Measurements from ENCODE around the gene CLIP3.
"Not testable (repeated sequence)": the region's sequence is repeated elsewhere in the genome, so short reads cannot be mapped to it uniquely, and the experiment has no call there.

The CLIP3 gene

GRCh38 chr19:36046443-36047050 lies 13.9 kb upstream of the CLIP3 start:
- no peak for DNase-seq (ENCODE audit: low spot score)

GRCh38 chr19:36043952-36044351 lies 11.3 kb upstream of the CLIP3 start:
- no peak for DNase-seq (ENCODE audit: low spot score)

DNA sequence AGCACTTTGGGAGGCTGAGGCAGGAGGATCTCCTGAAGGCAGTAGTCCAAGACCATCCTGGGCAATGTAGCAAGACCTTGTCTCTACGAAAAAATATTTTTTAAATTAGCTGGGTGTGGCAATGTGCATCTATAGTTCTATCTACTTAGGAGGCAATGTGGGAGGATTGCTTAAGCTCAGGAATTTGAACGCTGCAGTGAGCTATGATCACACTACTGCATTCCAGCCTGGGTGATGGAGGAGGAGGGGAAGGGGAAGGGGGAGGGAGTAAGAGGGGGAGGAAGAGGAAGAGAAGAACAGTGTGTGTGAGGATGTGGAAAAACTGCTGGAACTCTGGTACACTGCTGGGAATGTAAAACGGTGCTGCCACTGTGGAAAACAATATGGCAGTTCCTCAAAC lies 9.2 kb upstream of the CLIP3 start:
- DNase-seq (ENCODE audit: low spot score) = no peak

GRCh38 chr19:36041092-36041491 lies 8.4 kb upstream of the CLIP3 start:
- not testable (repeated sequence) for DNase-seq (ENCODE audit: low spot score)

GRCh38 chr19:36040495-36040894 lies 7.8 kb upstream of the CLIP3 start:
- DNase-seq (ENCODE audit: low spot score) = no peak

GRCh38 chr19:36031308-36031707 lies 1.4 kb downstream of the CLIP3 start:
- no peak for DNase-seq (ENCODE audit: low spot score)

DNA sequence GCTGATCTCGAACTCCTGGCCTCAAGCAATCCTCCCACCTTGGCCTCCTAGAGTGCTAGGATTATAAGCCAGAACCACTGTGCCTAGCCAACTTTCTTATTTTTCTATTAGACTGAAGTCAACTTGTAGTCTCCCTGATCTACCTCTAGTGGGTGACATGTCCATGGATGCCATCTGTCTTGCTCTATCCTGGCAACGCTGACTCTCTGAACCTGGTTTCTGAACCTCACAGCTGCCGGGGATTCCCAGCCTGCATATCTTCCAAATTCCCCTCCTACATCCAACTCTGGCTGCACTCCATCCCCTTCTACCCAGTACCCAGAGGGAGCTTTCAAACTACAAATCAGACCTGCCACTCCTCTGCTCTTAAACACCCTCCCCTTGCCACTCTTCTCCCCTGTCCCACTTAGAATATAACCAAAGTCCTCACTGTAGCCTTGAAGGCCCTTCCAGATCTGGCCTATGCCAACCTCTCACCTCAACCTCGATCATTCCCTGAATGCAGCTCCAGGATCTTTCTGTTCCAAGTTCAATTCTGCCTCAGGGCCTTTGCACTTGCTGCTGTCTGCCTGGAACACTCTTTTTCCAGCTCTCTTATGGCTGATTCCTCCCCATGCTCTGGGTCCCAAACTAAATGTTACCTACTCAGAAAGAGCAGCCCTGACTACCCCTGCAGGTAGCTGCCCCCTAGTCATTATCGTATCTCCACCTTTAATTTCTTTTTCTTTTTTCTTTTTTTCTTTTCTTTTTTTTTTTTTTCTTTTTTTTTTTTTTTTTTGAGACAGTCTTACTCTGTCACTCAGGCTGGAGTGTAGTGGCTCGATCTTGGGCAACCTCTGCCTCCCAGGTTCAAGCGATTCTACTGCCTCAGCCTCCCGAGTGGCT lies 2.2 kb downstream of the CLIP3 start:
- DNase-seq (ENCODE audit: low spot score) = no peak

DNA sequence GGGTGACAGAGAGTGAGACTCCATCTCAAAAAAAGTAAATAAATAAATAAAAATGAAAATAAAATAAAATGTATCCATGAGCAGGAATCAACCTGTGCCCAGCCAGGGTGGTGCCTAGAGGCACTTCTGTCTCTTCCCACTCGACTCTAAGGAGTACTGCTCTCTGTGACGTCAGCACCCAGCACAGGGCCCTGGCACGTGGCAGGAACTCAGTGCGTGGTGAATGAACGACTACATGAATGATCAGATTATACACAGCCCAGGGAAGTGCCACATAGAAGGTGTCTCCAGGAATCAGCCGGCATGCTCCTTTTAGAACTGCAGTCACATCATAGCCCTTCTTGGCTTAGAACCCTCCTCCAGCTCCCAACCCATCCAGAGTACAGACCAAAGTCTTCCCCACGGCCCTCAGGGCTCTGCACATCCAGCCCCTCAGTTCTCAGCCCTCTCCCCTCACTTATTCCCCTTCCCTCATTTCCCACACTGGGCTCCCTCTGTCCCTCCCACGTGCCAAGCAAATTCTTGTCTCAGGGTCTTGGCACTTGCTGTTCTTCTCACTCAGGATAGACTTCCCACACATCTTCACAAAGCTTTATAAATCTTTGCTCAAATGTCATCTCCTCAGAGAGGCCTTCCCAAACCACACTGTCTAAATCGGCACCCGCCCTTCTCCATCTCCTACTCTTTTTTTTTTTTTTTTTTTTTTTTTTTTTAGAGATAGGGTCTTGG lies 4.2 kb downstream of the CLIP3 start:
- no peak for DNase-seq (ENCODE audit: low spot score)

DNA sequence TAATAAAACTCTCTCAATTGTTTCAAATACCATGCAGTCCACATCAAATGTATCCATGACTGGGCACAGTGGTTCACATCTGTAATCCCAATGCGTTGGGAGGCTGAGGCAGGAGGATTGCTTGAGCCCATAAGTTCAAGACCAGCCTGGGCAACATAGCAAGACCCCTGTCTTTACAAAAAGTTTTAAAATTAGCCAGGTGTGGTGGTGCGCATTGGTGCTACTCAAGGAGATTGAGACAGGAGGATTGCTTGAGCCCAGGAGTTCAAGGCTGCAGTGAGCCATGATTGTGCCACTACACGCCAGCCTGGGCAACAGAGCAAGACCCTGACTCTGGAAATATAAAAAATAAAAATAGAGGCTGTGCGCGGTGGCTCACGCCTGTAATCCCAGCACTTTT lies 5.0 kb downstream of the CLIP3 start:
- DNase-seq (ENCODE audit: low spot score) = no peak

DNA sequence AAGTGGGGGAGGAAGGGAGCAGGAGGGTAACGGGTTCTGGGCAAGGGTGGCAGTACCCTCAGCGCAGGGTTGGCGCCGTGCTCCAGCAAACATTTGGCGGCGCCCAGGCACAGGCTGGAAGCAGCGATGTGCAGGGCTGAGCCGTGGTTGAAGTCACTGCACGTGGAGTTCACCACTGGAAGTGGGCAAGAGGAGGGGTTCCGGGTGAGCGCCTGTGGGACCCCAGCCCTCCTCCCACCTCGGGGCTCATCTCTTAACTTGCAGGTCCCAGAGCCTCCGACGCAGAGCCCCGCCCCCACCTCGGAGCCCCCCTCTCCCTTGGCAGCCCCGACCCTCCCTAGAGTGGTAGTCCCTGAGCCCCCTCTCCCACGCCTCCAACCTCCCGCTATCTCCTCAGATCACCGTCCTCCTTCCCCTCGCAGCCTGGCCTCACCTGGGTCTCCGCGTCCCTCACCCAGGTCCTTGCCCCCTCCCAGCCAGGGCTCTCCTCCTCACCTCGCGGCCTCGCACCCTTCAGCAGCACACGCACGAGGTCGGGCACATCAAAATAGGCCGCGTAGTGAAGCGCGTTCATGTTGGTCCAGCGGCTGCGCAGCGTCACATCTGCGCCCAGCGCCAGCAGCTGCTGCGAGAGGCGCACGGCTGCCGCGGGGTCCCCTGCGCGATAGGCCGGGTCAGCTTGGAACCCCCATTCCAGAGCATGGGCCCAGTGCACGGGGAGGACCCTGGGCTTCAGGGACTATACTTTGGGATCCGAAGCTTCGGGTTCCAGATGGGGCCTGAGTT lies 6.4 kb downstream of the CLIP3 start:
- no peak for DNase-seq (ENCODE audit: low spot score)

- DNase-seq (ENCODE audit: low spot score) = no peak
These were observed 7.1 kb downstream of the CLIP3 start for GRCh38 chr19:36025541-36025940.

- no peak for DNase-seq (ENCODE audit: low spot score)
These were observed 9.2 kb downstream of the CLIP3 start for GRCh38 chr19:36023432-36023831.

- DNase-seq (ENCODE audit: low spot score) = no peak
These were observed 13.5 kb downstream of the CLIP3 start for GRCh38 chr19:36019061-36019670.

GRCh38 chr19:36014012-36014924 lies 18.4 kb downstream of the CLIP3 start, which contains the start of gene ALKBH6:
TSS of gene ALKBH6 (minus strand) at chr19:36014213. CDS start at chr19:36013397, 816 bp downstream.
- DNase-seq (ENCODE audit: low spot score) = peak; percentile 99

GRCh38 chr19:36013280-36014011 lies 19.2 kb downstream of the CLIP3 start:
- DNase-seq (ENCODE audit: low spot score) = no peak

- DNase-seq (ENCODE audit: low spot score) = no peak
These were observed 22.3 kb downstream of the CLIP3 start for GRCh38 chr19:36010402-36010801.

DNA sequence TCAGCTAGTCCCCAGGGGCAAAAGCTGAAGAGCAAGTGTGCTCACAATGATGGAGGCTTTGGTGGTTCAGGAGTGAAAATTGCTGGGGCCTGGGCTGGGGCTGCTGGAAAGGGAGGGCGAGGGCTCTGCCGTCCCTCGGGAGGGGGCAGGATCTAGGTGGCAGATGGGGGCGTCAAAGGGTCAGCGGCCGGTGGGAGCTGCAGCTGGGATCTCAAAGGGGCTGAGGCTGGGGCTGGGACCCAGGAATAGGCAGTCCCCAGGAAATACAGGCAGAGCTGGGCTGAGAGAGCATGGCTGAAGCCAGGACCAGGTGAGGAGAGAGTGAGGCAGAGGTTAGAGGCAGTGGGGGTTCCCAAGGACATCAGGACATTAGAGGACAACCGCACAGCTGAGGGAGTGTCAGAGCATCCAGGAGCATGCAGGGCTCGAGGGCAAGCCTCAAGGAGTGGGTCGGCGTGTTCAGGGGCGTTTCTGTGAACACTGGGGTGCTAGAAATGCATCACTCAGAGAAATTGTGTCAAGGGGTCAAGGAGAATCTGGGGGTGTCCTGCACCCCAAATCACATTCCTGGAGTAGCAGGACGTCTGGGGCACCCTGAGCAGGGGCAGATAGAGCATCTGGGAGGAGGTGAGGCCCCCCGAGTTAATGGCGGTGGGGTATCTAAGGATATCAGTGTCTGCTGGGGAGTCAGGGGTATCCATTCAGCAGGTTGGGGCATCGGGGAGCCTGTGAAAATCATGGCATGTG lies 22.9 kb downstream of the CLIP3 start:
- no peak for DNase-seq (ENCODE audit: low spot score)

DNA sequence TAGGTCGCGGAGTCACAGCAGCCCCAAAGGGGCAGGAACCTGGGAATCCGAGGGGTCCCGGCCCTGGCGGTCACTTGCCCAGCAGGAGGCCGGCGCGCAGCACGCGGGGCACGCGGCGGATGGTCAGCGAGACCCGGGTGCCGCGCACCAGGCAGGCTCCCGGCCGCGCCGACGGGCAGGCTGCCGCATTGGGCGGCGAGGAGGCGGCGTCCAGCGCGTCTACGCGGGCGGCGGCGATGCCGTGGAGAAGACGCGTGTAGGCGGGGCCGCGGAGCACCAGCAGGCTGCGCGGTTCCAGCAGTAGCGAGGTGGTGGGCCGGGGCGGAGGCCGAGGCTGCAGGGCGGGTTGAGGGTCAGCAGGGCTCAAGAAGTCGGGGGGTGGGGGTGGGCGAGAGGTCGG lies 23.5 kb downstream of the CLIP3 start:
- peak; percentile 51 for DNase-seq (ENCODE audit: low spot score)
